ENCODE data around the gene TUBB4B. TPM values are rescaled to one million over a fixed set of nuclear protein-coding genes. Genes with fewer than 3 reads are reported as not detected.

Gene TUBB4B
- total and polyA plus RNA-seq, 10 donors: 55.1 to 137 (median 103) TPM

- peaks cover 0 to 19% (median 3%) of the 10 kb centered on the region in 6 donors for H3K36me3 ChIP-seq
- TF ChIP-seq CTCF (IDR thresholded peaks at IDR 0.05 in 8 of 11, conservative IDR thresholded peaks at IDR 0.05 in 3 of 11) (no peak), POLR2A (IDR thresholded peaks at IDR 0.05) (no peak), POLR2AphosphoS5 (IDR thresholded peaks at IDR 0.05) (no peak)
- no peaks in the 10 kb centered on the region for H3K9me3 ChIP-seq
- intact Hi-C loops (cut with DNase I; ENCODE audit: low total_unique reads): no loop called here
- peaks cover 0 to 9% (median 0%) of the 10 kb centered on the region in 7 donors for H3K27me3 ChIP-seq (replicated peaks in 1 of 7)
- no peak overlapping the region for H3K27ac ChIP-seq
- H3K4me3 ChIP-seq: no peak overlapping the region
- 85 to 94% (median 91%) methylated on average over 12 to 21 of the region's 21 CpGs for WGBS, 5 donors
- DNase-seq: no peak
- peaks cover 8 to 58% (median 32%) of the 10 kb centered on the region in 6 donors for H3K4me1 ChIP-seq
Observed at GRCh38 chr9:137195525-137196220, 45.4 kb upstream of the TUBB4B start.

- intact Hi-C loops (cut with DNase I; ENCODE audit: low total_unique reads): no loop called here
- H3K4me1 ChIP-seq: peaks cover 19 to 74% (median 49%) of the 10 kb centered on the region in 6 donors
- WGBS, 5 donors: 79 to 94% (median 84%) methylated on average over 13 to 19 of the region's 19 CpGs
- H3K4me3 ChIP-seq: peak overlapping the region in 1 of 8 donors; percentile 78
- H3K27ac ChIP-seq: no peak overlapping the region
- no peaks in the 10 kb centered on the region for H3K9me3 ChIP-seq
- TF ChIP-seq POLR2AphosphoS5 (IDR thresholded peaks at IDR 0.05) (no peak), CTCF (IDR thresholded peaks at IDR 0.05 in 8 of 11, conservative IDR thresholded peaks at IDR 0.05 in 3 of 11) (no peak), POLR2A (IDR thresholded peaks at IDR 0.05) (no peak)
- H3K27me3 ChIP-seq (replicated peaks in 1 of 7): peaks cover 0 to 9% (median 0%) of the 10 kb centered on the region in 7 donors
- DNase-seq: no peak
- no peaks in the 10 kb centered on the region for H3K36me3 ChIP-seq
Observed at GRCh38 chr9:137198051-137198901, 42.8 kb upstream of the TUBB4B start.

- H3K27ac ChIP-seq: no peak overlapping the region
- H3K36me3 ChIP-seq: no peaks in the 10 kb centered on the region
- intact Hi-C loops (cut with DNase I; ENCODE audit: low total_unique reads): no loop called here
- DNase-seq: no peak
- 83 to 100% (median 86%) methylated on average over 1 to 11 of the region's 11 CpGs for WGBS, 5 donors
- peak overlapping the region in 2 of 8 donors; percentile 58 to 78 for H3K4me3 ChIP-seq
- TF ChIP-seq CTCF (IDR thresholded peaks at IDR 0.05 in 8 of 11, conservative IDR thresholded peaks at IDR 0.05 in 3 of 11) (no peak), POLR2A (IDR thresholded peaks at IDR 0.05) (no peak), POLR2AphosphoS5 (IDR thresholded peaks at IDR 0.05) (peak in 1 of 3 donors; percentile 7)
- no peaks in the 10 kb centered on the region for H3K9me3 ChIP-seq
- H3K4me1 ChIP-seq: peaks cover 25 to 79% (median 55%) of the 10 kb centered on the region in 6 donors
- peaks cover 0 to 9% (median 0%) of the 10 kb centered on the region in 7 donors for H3K27me3 ChIP-seq (replicated peaks in 1 of 7)
Observed at GRCh38 chr9:137198902-137199283, 42.2 kb upstream of the TUBB4B start.
